Aorta (tissue), 5 donors: ENCODE results near the gene PSG1. TPM values are rescaled to one million over a fixed set of nuclear protein-coding genes. Genes with fewer than 3 reads are reported as not detected.
"Not testable (repeated sequence)": the region's sequence is repeated elsewhere in the genome, so short reads cannot be mapped to it uniquely, and the experiment has no call there.

Experiments used
- ATAC-seq: fragments of 200-7000 bp; cut with Tn5 transposase; one replicate; pipeline ENCODE4 v1.9.1; 2022; ENCODE audit warnings: moderate library complexity; ENCODE audit not compliant: low FRiP score
- DNase-seq, 2 donors: peaks; one replicate each; pipeline ENCODE4 v3.0.0-alpha.2; 2020
- H3K27ac ChIP-seq, 2 donors: one replicate each; pipeline ENCODE4 v1.5.1; 2013; ENCODE audit warnings: low read length in 2 of 2, mild to moderate bottlenecking in 2 of 2, moderate library complexity in 2 of 2, control low read depth in 1 of 2, inconsistent platforms in 1 of 2, low read depth in 1 of 2
- H3K27me3 ChIP-seq, 2 donors: one replicate each; pipeline ENCODE4 v1.6.1; 2013; ENCODE audit warnings: control low read depth in 1 of 2, low read length in 1 of 2, mild to moderate bottlenecking in 1 of 2, moderate library complexity in 1 of 2; ENCODE audit not compliant: insufficient read depth in 2 of 2, control insufficient read depth in 1 of 2
- H3K36me3 ChIP-seq, 2 donors: one replicate each; pipeline ENCODE4 v1.6.1; 2013; ENCODE audit warnings: control low read depth in 1 of 2, low read length in 1 of 2, mild to moderate bottlenecking in 1 of 2; ENCODE audit not compliant: insufficient read depth in 2 of 2, control insufficient read depth in 1 of 2
- H3K4me1 ChIP-seq, 2 donors: one replicate each; pipeline ENCODE4 v1.6.1; 2013; ENCODE audit warnings: low read length in 2 of 2, control low read depth in 1 of 2, mild to moderate bottlenecking in 1 of 2, moderate library complexity in 1 of 2; ENCODE audit not compliant: insufficient read depth in 2 of 2, control insufficient read depth in 1 of 2
- H3K4me3 ChIP-seq, 2 donors: one replicate each; pipeline ENCODE4 v1.5.1; 2013; ENCODE audit warnings: low read length in 2 of 2, control low read depth in 1 of 2, mild to moderate bottlenecking in 1 of 2
- H3K9me3 ChIP-seq: one replicate; pipeline ENCODE4 v1.6.1; 2013; ENCODE audit warnings: mild to moderate bottlenecking, low read length; ENCODE audit not compliant: control insufficient read depth
- WGBS, 2 donors: extraction: QIAGEN DNeasy Blood & Tissue Kit; methylation state at CpG; one replicate each; pipeline ENCODE4 v1.1.7; 2013; 5-methylcytosine and 5-hydroxymethylcytosine counted together
- intact Hi-C, 2 donors: fragments of 100-400 bp; cut with DNase I; formaldehyde crosslinking; loops; one replicate each; pipeline versions ENCODE4 v1.14.2 to v1.15.0; 2022
- polyA plus RNA-seq, 2 donors: library from polyadenylated mRNA; stranded (reverse); fragments of 200-250 nt; gene quantifications; one replicate each; pipeline ENCODE4 v1.2.3, GENCODE V29; 2013
- total RNA-seq, 2 donors: library from RNA; stranded (reverse); fragmentation: NEBNext Ultra II Directional; extraction: Animal tissue kit (Norgen Biotek cat#: 25700); gene quantifications; one replicate each; pipeline ENCODE4 v1.2.1, GENCODE V29; 2021
- donor health status: healthy with polysubstance abuse.
- donor health status: Bipolar disorder and iron deficiency.
- donor health status: DM: no; HTN: no; CAD: no.
- donor health status: DM: no; HTN: no; CAD: no.
- donor health status: DM: yes; HTN: yes; CAD: no.

PSG1 gene
- total and polyA plus RNA-seq, 4 donors = not detected

GRCh38 chr19:42916931-42917330, 37.4 kb upstream of the PSG1 start:
- intact Hi-C loops, H3K27ac ChIP-seq, H3K27me3 ChIP-seq, DNase-seq, H3K4me3 ChIP-seq, H3K4me1 ChIP-seq, H3K36me3 ChIP-seq, H3K9me3 ChIP-seq, ATAC-seq: not testable (repeated sequence)
- WGBS, 2 donors = 80 to 81% methylated on average over 1 of the region's 1 CpG

- not testable (repeated sequence) for DNase-seq
- WGBS, 2 donors = 78 to 80% methylated on average over 5 of the region's 5 CpGs
Measured at GRCh38 chr19:42913516-42913915, 34.0 kb upstream of the PSG1 start.

DNA sequence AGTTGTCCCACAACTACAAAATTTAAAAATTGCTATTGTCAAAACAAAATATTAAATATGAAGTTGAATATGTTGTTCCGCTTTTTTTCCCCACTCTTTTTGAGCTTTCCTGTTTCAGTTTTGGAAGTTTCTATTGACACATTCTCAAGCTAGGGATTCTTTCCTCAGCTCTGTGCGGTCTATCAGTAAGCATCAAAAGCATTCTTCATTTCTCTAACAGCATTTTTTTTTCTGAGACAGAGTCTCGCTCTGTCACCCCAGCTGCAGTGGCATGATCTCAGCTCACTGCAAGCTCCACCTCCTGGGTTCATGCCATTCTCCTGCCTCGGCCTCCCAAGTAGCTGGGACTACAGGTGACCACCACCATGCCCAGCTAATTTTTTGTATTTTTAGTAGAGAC, 33.4 kb upstream of the PSG1 start:
- 80 to 84% methylated on average over 4 of the region's 4 CpGs for WGBS, 2 donors
- H3K4me1 ChIP-seq, intact Hi-C loops, H3K27ac ChIP-seq, ATAC-seq, H3K9me3 ChIP-seq, H3K4me3 ChIP-seq, DNase-seq, H3K27me3 ChIP-seq, H3K36me3 ChIP-seq: not testable (repeated sequence)

More at GRCh38 chr19:42913516-42913915, 34.0 kb upstream of the PSG1 start:
- intact Hi-C loops, H3K27me3 ChIP-seq, ATAC-seq, H3K4me1 ChIP-seq, H3K4me3 ChIP-seq, H3K36me3 ChIP-seq, H3K27ac ChIP-seq, H3K9me3 ChIP-seq: not testable (repeated sequence)

GRCh38 chr19:42911731-42912130, 32.2 kb upstream of the PSG1 start:
- ATAC-seq, DNase-seq, H3K27me3 ChIP-seq, H3K4me3 ChIP-seq, intact Hi-C loops, H3K36me3 ChIP-seq, H3K4me1 ChIP-seq, H3K27ac ChIP-seq, H3K9me3 ChIP-seq: not testable (repeated sequence)
- 73 to 74% methylated on average over 5 of the region's 5 CpGs for WGBS, 2 donors

GRCh38 chr19:42906162-42906561, 26.6 kb upstream of the PSG1 start:
- ATAC-seq, H3K4me3 ChIP-seq, intact Hi-C loops, H3K9me3 ChIP-seq, H3K27ac ChIP-seq, H3K27me3 ChIP-seq, H3K4me1 ChIP-seq, DNase-seq, H3K36me3 ChIP-seq: not testable (repeated sequence)
- WGBS, 2 donors = 57 to 60% methylated on average over 5 of the region's 5 CpGs

GRCh38 chr19:42900561-42900960, 21.0 kb upstream of the PSG1 start:
- H3K4me3 ChIP-seq, DNase-seq, H3K27ac ChIP-seq, H3K9me3 ChIP-seq, ATAC-seq, H3K27me3 ChIP-seq, H3K36me3 ChIP-seq, H3K4me1 ChIP-seq, intact Hi-C loops: not testable (repeated sequence)
- 64 to 68% methylated on average over 4 of the region's 4 CpGs for WGBS, 2 donors

DNA sequence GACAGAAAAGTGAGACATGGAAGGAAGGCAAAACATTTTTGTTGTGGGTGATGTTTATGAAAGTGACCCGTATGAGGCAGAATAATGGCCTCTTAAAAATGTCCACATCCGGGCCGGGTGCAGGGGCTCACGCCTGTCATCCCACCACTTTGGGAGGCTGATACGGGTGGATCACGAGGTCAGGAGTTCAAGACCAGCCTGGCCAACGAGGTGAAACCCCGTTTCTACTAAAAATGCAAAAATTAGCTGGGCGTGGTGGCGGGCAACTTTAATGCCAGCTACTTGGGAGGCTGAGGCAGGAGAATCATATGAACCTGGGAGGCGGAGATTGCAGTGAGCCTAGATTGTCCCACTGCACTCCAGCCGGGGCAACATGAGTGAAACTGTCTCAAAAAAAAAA, 20.2 kb upstream of the PSG1 start:
- ATAC-seq, DNase-seq, H3K27me3 ChIP-seq, H3K4me1 ChIP-seq, H3K27ac ChIP-seq, intact Hi-C loops, H3K36me3 ChIP-seq, H3K9me3 ChIP-seq, H3K4me3 ChIP-seq: not testable (repeated sequence)
- WGBS, 2 donors = 78 to 82% methylated on average over 12 of the region's 12 CpGs

- WGBS, 2 donors = 73 to 83% methylated on average over 1 of the region's 1 CpG
- DNase-seq, H3K27me3 ChIP-seq, H3K27ac ChIP-seq, ATAC-seq, H3K36me3 ChIP-seq, H3K4me3 ChIP-seq, H3K9me3 ChIP-seq, intact Hi-C loops, H3K4me1 ChIP-seq: not testable (repeated sequence)
Measured at GRCh38 chr19:42899110-42899509, 19.6 kb upstream of the PSG1 start.

DNA sequence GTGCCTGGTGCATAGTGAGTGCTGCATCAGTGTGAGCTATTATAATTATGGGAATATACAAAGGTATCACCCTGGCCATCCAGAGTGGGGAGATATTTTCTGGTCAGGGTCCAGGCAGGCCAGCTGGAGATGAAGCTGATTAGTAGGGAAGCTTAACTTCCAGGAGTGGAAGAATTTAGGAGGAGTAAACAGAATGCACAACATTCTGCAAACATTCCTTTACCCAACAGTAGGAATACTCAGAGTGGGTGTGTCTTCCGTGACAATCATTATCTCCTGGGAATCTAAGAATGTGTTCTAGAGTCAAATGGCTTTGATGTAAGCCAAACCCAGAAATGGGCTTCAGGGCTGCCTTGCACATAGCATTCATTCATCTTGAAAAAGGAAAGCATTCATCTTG, 19.1 kb upstream of the PSG1 start:
- H3K27ac ChIP-seq, H3K4me3 ChIP-seq, intact Hi-C loops, H3K36me3 ChIP-seq, H3K9me3 ChIP-seq, H3K27me3 ChIP-seq, ATAC-seq, H3K4me1 ChIP-seq, DNase-seq: not testable (repeated sequence)
- WGBS, 2 donors = 59 to 68% methylated on average over 1 of the region's 1 CpG
